K562 (cell line): Measurements from ENCODE around the gene LIX1. TPM values are rescaled to one million over a fixed set of nuclear protein-coding genes. Genes with fewer than 3 reads are reported as not detected.
A peak's percentile ranks its signal among the peaks of the same experiment; 100 is the strongest.

Source experiments
- CBX3 ChIP-seq, 2 experiments: IDR thresholded peaks; 1 replicate in 1 of 2; 2 replicates in 1 of 2; pipeline ENCODE4 v1.6.1; 2012; ENCODE audit warnings: inconsistent platforms in 2 of 2, low read length in 2 of 2, borderline replicate concordance in 1 of 2, control low read depth in 1 of 2
- DDX20 ChIP-seq: fragments of 450-650 bp; IDR thresholded peaks from 2 replicates; pipeline ENCODE4 v1.6.1; 2016; ENCODE audit warnings: missing genetic modification characterization, low read depth, mild to moderate bottlenecking, missing compliant biosample characterization, moderate library complexity
- ETV1 ChIP-seq: fragments of 450-650 bp; conservative IDR thresholded peaks from 2 replicates; pipeline ENCODE4 v1.6.1; 2016; ENCODE audit warnings: missing genetic modification characterization, control low read depth, low read depth, missing compliant biosample characterization
- ETV5 ChIP-seq: sonication (generic); formaldehyde crosslinking; IDR thresholded peaks from 2 replicates; pipeline ENCODE4 v1.4.0; 2020; ENCODE audit warnings: low read depth, mild to moderate bottlenecking, missing genetic modification reagents
- EZH2 ChIP-seq: IDR thresholded peaks from 2 replicates; pipeline ENCODE4 v1.6.1; 2012; ENCODE audit warnings: low read depth, mild to moderate bottlenecking, inconsistent platforms, low read length, borderline replicate concordance
- GABPA ChIP-seq: fragments of 200-800 bp; sonication (Bioruptor generic); conservative IDR thresholded peaks from 2 replicates; pipeline ENCODE4 v1.6.1; 2016; ENCODE audit warnings: low read depth, missing genetic modification characterization, missing compliant biosample characterization
- GTF2A2 ChIP-seq: IDR thresholded peaks from 2 replicates; pipeline ENCODE4 v1.6.1; 2016; ENCODE audit warnings: mild to moderate bottlenecking, missing genetic modification characterization, missing compliant biosample characterization
- KLF16 ChIP-seq: IDR thresholded peaks from 2 replicates; pipeline ENCODE4 v1.6.1; 2016; ENCODE audit warnings: antibody characterized with exemption
- MIER1 ChIP-seq: fragments of 450-650 bp; IDR thresholded peaks from 2 replicates; pipeline ENCODE4 v1.6.1; 2016; ENCODE audit warnings: antibody characterized with exemption, mild to moderate bottlenecking, low read depth
- PHF8 ChIP-seq: fragments of 200-600 bp; sonication (generic); IDR thresholded peaks from 2 replicates; pipeline ENCODE4 v1.6.1; 2012; ENCODE audit warnings: mixed run types, mild to moderate bottlenecking, inconsistent platforms, low read length, moderate library complexity, borderline replicate concordance
- PURB ChIP-seq: sonication (generic); formaldehyde crosslinking; IDR thresholded peaks from 2 replicates; pipeline ENCODE4 v1.9.0; 2021; ENCODE audit warnings: low read depth, mild to moderate bottlenecking, missing genetic modification reagents
- RUNX1 ChIP-seq: sonication (generic); IDR thresholded peaks from 2 replicates; pipeline ENCODE4 v1.6.1; 2016; ENCODE audit warnings: antibody characterized with exemption, low read depth
- SMAD1 ChIP-seq: fragments of 150-350 bp; IDR thresholded peaks from 2 replicates; pipeline ENCODE4 v1.6.1; 2014; ENCODE audit warnings: low read length, low read depth; ENCODE audit not compliant: partially characterized antibody
- TEAD4 ChIP-seq, 2 experiments: sonication (generic) in 1 of 2; formaldehyde crosslinking in 1 of 2; IDR thresholded peaks; 2 replicates each; pipeline versions ENCODE4 v1.6.1 to v1.8.0; 2012 to 2022; ENCODE audit warnings: borderline replicate concordance in 1 of 2, inconsistent platforms in 1 of 2, low read length in 1 of 2, mild to moderate bottlenecking in 1 of 2, missing genetic modification reagents in 1 of 2
- TOE1 ChIP-seq, 2 experiments: fragments of 450-650 bp in 1 of 2; sonication (generic) in 1 of 2; formaldehyde crosslinking in 1 of 2; IDR thresholded peaks; 2 replicates each; pipeline versions ENCODE4 v1.7.1 to v1.8.0; 2016 to 2022; ENCODE audit warnings: borderline replicate concordance in 2 of 2, mild to moderate bottlenecking in 2 of 2, antibody characterized with exemption in 1 of 2, inconsistent platforms in 1 of 2, low read depth in 1 of 2, missing genetic modification reagents in 1 of 2, moderate library complexity in 1 of 2
- ZFP30 ChIP-seq: fragments of 250-450 bp; sonication (Bioruptor Pico); IDR thresholded peaks from 2 replicates; pipeline ENCODE4 v1.8.0; 2022; ENCODE audit warnings: moderate library complexity, mild to moderate bottlenecking, inconsistent platforms, borderline replicate concordance
- ZFX ChIP-seq: sonication (generic); formaldehyde crosslinking; IDR thresholded peaks from 2 replicates; pipeline ENCODE4 v1.8.0; 2022; ENCODE audit warnings: mild to moderate bottlenecking, missing genetic modification reagents, moderate library complexity
- ZNF174 ChIP-seq: fragments of 250-450 bp; sonication (Bioruptor Pico); IDR thresholded peaks from 2 replicates; pipeline ENCODE4 v1.4.0; 2020; ENCODE audit warnings: mild to moderate bottlenecking
- ZNF212 ChIP-seq: fragments of 450-650 bp; formaldehyde crosslinking; IDR thresholded peaks from 2 replicates; pipeline ENCODE4 v1.4.0; 2020; ENCODE audit warnings: mild to moderate bottlenecking
- ZNF24 ChIP-seq: fragments of 450-650 bp; IDR thresholded peaks from 2 replicates; pipeline ENCODE4 v1.6.1; 2016
- ZNF766 ChIP-seq: fragments of 200-800 bp; sonication (Bioruptor generic); conservative IDR thresholded peaks from 2 replicates; pipeline ENCODE4 v1.6.1; 2016; ENCODE audit warnings: missing genetic modification characterization, missing compliant biosample characterization
- ZNF77 ChIP-seq: fragments of 250-450 bp; sonication (Bioruptor Pico); IDR thresholded peaks from 2 replicates; pipeline ENCODE4 v1.5.0; 2020
- polyA plus RNA-seq, 8 experiments: library from polyadenylated mRNA; depleted of rRNA in 4 of 8; stranded (reverse) in 5 of 8; unstranded in 3 of 8; fragments of >200 nt; fragmentation: Nextera tagmentation in 2 of 8; fragmentation: Illumina TruSeq in 1 of 8; extraction: Ambion mirVana in 2 of 8; extraction: Trizol in 1 of 8; gene quantifications; 2 replicates each; pipeline versions ENCODE4 v1.2.1 to v1.2.3, GENCODE V29; 2011 to 2014; ENCODE audit warnings: inconsistent platforms in 1 of 8, missing spikeins in 1 of 8
- total RNA-seq, 7 experiments: library from RNA; depleted of rRNA in 6 of 7; stranded (reverse); fragments of >200 nt in 6 of 7; fragmentation: Illumina TruSeq in 2 of 7; extraction: Trizol in 2 of 7; gene quantifications; 2 replicates each; pipeline versions ENCODE4 v1.2.1 to v1.2.3, GENCODE V29; 2011 to 2021; ENCODE audit warnings: low replicate concordance in 1 of 7
- TF ChIP-seq, protein P1 (sequence below), 2 experiments: fragments of 250-450 bp in 1 of 2; fragments of 450-650 bp in 1 of 2; sonication (Bioruptor Pico) in 1 of 2; IDR thresholded peaks; 2 replicates each; pipeline versions ENCODE4 v1.6.1 to v1.8.0; 2016 to 2021; ENCODE audit warnings: mild to moderate bottlenecking in 2 of 2, moderate library complexity in 2 of 2, missing compliant biosample characterization in 1 of 2, missing genetic modification characterization in 1 of 2
- TF ChIP-seq, protein P2 (sequence below): fragments of 250-450 bp; sonication (Bioruptor Pico); IDR thresholded peaks from 2 replicates; pipeline ENCODE4 v1.5.0; 2020; ENCODE audit warnings: mild to moderate bottlenecking, borderline replicate concordance
- TF ChIP-seq, protein P3 (sequence below): sonication (generic); formaldehyde crosslinking; IDR thresholded peaks from 2 replicates; pipeline ENCODE4 v1.8.0; 2022; ENCODE audit warnings: mild to moderate bottlenecking, missing genetic modification reagents

The LIX1 gene
- total and polyA plus RNA-seq, 9 of the 15 experiments (the other 6 are each of a cell fraction or from before 2014, with no cell fraction given) = 0.01 to 0.18 TPM; not detected in 7

DNA sequence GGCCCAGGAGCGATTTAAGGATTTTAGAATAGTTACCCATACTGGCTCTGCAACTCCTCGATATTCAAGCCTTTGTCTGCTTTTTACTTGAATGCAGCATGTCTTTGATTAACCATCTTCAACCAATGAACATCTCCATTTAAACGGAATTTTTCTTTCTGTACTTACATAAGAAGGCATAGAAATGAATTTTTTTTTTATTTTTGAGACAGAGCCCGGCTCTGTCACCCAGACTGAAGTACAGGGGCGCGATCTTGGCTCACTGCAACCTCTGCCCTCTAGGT is 41.5 kb upstream of the LIX1 start (continued):
- TF ChIP-seq PHF8 (peak; percentile 19; the same call in 1 of the 2 replicates), ZNF212 (CRISPR knock-in tag) (no peak), DDX20 (tag) (0 out of 2 replicates have a peak, but pooled peaks have one; percentile 36), ZNF24 (0 out of 2 replicates have a peak, but pooled peaks have one; percentile 1), ETV1 (tag) (0 out of 2 replicates have a peak, but pooled peaks have one; percentile 52), ETV5 (CRISPR knock-in tag) (0 out of 2 replicates have a peak, but pooled peaks have one; percentile 20), TEAD4 (IDR thresholded peaks at IDR 0.05; ENCODE audit: low read length) (0 out of 2 replicates have a peak, but pooled peaks have one; percentile 3), TEAD4 (CRISPR knock-in tag; IDR thresholded peaks at IDR 0.05; ENCODE audit: borderline replicate concordance) (no peak), GABPA (tag) (0 out of 2 replicates have a peak, but pooled peaks have one; percentile 8), CBX3 (IDR thresholded peaks at IDR 0.05; ENCODE audit: borderline replicate concordance in 1 of 2, low read length in 2 of 2) (peak in 1 of 2 experiments; percentile 10; a peak in 1 of 3 replicates), RUNX1 (no peak), GTF2A2 (tag) (no peak), EZH2 (no peak), ZNF766 (CRISPR knock-in tag) (0 out of 2 replicates have a peak, but pooled peaks have one; percentile 13), KLF16 (peak; percentile 3; the same call in 1 of the 2 replicates), ZNF77 (CRISPR knock-in tag) (no peak), ZNF174 (CRISPR knock-in tag) (no peak), SMAD1 (no peak), PURB (CRISPR knock-in tag) (no peak), ZFP30 (CRISPR knock-in tag) (no peak), TOE1 (IDR thresholded peaks at IDR 0.05; ENCODE audit: borderline replicate concordance) (no peak), TOE1 (CRISPR knock-in tag; IDR thresholded peaks at IDR 0.05; ENCODE audit: borderline replicate concordance, low read depth) (peak; percentile 51; the same call in 1 of the 2 replicates), MIER1 (peak; percentile 22; the same call in 1 of the 2 replicates), ZFX (CRISPR knock-in tag) (no peak)
- TF ChIP-seq, protein P1, sequence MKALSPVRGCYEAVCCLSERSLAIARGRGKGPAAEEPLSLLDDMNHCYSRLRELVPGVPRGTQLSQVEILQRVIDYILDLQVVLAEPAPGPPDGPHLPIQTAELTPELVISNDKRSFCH (CRISPR knock-in tag; IDR thresholded peaks at IDR 0.05) = no peak
- TF ChIP-seq, protein P1 (tag; IDR thresholded peaks at IDR 0.05) = peak; percentile 66; the same call in 1 of the 2 replicates
- TF ChIP-seq, protein P2, sequence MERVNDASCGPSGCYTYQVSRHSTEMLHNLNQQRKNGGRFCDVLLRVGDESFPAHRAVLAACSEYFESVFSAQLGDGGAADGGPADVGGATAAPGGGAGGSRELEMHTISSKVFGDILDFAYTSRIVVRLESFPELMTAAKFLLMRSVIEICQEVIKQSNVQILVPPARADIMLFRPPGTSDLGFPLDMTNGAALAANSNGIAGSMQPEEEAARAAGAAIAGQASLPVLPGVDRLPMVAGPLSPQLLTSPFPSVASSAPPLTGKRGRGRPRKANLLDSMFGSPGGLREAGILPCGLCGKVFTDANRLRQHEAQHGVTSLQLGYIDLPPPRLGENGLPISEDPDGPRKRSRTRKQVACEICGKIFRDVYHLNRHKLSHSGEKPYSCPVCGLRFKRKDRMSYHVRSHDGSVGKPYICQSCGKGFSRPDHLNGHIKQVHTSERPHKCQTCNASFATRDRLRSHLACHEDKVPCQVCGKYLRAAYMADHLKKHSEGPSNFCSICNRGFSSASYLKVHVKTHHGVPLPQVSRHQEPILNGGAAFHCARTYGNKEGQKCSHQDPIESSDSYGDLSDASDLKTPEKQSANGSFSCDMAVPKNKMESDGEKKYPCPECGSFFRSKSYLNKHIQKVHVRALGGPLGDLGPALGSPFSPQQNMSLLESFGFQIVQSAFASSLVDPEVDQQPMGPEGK = no peak
- TF ChIP-seq, protein P3, sequence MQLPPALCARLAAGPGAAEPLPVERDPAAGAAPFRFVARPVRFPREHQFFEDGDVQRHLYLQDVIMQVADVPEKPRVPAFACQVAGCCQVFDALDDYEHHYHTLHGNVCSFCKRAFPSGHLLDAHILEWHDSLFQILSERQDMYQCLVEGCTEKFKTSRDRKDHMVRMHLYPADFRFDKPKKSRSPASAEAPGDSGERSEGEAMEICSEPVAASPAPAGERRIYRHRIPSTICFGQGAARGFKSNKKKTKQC (CRISPR knock-in tag) = no peak; the same call in 1 of the 2 replicates
